Measurements from ENCODE around the gene GRM4.

GRM4 gene

DNA sequence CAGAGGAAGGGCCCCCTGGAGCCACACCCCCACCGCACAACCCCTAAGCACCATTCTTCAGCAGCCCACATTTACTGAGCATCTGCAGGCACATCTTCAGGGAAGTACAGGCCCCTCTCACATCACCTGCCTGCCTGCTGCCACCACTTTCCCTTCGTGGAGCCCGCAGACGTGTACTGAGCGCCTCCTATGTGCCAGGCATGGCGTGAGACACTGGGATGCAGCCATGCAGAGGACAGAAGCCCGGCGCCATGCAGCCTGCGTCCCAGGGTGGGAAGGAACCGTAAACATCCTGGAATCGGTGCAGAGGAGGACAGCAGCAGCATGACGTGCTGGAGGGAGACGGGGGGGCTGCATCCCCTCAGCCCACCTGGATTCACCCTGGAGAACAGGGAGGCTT is 78.1 kb downstream of the GRM4 start:
- Histone ChIP-seq H3K4me1 (ENCODE audit: control insufficient read depth, low read depth, low read length) (no peaks in the 10 kb centered on the region), H3K56ac (ENCODE audit: low read length) (no peak overlapping the region), H3K79me2 (ENCODE audit: control insufficient read depth, insufficient read depth, low read length) (peaks cover 4% of the 10 kb centered on the region), H2BK5ac (ENCODE audit: low read length) (no peak overlapping the region), H3K4me2 (ENCODE audit: low read length) (no peak overlapping the region), H3K9ac (ENCODE audit: low read length) (no peak overlapping the region), H4K5ac (ENCODE audit: low read length) (no peak overlapping the region), H3K79me1 (ENCODE audit: low read length) (peaks cover 3% of the 10 kb centered on the region), H3K23ac (ENCODE audit: low read length) (no peak overlapping the region), H2BK15ac (replicated peaks; ENCODE audit: low read depth) (no peak overlapping the region), H3K27ac (ENCODE audit: low read depth, low read length) (no peak overlapping the region), H3K36me3 (ENCODE audit: control insufficient read depth, insufficient read depth, low read length) (no peaks in the 10 kb centered on the region), H3K18ac (ENCODE audit: low read length) (no peak overlapping the region), H4K8ac (ENCODE audit: low read depth, low read length) (no peak overlapping the region), H2BK120ac (ENCODE audit: low read depth, low read length) (no peak overlapping the region), H3K4me3 (ENCODE audit: low read length) (no peak overlapping the region), H2AK5ac (ENCODE audit: low read length) (no peak overlapping the region), H3K27me3 (ENCODE audit: insufficient read depth, low read length, poor library complexity) (no peaks in the 10 kb centered on the region), H3K4ac (ENCODE audit: low read depth, low read length) (no peak overlapping the region)
- no CpG with 5 or more reads among the region's 13 CpGs for WGBS (ENCODE audit: extremely low coverage, insufficient coverage, low lambda C conversion rate)
- peak; percentile 42 for DNase-seq

DNA sequence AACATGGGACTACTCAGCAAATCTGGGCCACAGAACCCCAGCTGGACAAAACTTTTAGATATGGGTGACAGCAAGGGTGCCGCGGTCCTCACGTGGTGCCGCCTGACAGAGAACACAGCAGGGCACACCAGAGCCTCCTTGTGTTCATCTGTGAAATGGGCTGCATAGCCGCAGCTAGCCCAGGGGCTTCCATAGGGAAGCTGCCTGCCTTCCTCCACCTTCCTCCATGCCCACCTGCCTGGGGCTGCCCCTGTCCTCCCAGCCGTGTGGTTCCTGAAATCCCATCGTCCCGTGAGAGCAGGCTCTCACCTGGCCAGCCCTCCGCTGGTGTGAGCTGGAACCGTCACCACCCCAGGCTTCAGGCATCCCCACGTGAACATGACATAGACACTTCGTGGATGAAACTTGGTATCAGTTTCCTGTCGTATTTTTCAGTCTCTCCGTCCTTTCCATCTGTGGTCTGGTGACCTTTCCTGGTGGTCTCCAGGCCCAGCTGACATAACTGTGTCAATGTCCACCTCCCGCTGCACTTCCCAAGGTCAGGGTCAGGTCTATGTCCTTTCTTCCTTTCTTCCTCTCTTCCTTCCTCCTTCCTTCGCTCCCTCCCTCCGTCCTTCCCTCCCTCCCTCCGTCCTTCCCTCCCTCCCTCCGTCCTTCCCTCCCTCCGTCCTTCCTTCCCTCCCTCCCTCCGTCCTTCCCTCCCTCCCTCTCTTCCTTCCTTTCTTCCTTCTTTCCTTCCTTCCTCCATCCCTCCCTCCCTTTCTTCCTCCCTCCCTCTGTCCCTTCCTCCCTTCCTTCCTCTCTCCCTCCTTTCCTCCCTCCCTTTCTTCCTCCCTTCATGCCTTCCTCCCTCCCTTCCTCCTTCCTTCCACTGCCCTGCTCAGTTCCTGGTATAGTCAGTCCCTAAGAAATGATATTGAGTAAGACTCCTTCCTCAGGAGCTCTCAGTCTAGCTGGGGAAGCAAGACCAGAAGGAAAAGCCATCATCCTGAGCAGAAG is 78.8 kb downstream of the GRM4 start:
- H3K79me2 ChIP-seq (ENCODE audit: control insufficient read depth, insufficient read depth, low read length), result peaks cover 4% of the 10 kb centered on the region
- H4K8ac ChIP-seq (ENCODE audit: low read depth, low read length), result no peak overlapping the region
- H3K4me2 ChIP-seq (ENCODE audit: low read length), result no peak overlapping the region

DNA sequence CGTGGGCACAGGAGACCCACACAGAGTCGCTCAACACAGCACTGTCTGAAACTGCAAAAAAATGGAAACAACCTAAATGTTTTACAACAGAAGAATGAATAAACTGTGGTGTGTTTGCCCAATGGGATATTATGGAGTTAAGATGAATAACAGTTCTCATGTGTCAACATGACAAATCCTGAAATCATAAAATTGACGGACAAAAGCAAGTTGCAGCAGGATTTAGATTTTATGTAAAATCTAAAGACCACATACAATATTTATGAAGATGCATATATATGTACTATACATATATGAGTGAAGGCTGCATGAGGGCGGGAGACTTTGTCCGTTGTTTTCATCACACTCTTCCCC is 79.7 kb downstream of the GRM4 start:
- Histone ChIP-seq H2BK120ac (ENCODE audit: low read depth, low read length) (no peak overlapping the region), H4K5ac (ENCODE audit: low read length) (no peak overlapping the region), H3K36me3 (ENCODE audit: control insufficient read depth, insufficient read depth, low read length) (no peaks in the 10 kb centered on the region), H2BK15ac (replicated peaks; ENCODE audit: low read depth) (no peak overlapping the region), H3K4ac (ENCODE audit: low read depth, low read length) (no peak overlapping the region), H2AK5ac (ENCODE audit: low read length) (no peak overlapping the region), H3K18ac (ENCODE audit: low read length) (no peak overlapping the region), H3K4me3 (ENCODE audit: low read length) (no peak overlapping the region), H3K27ac (ENCODE audit: low read depth, low read length) (no peak overlapping the region), H3K56ac (ENCODE audit: low read length) (no peak overlapping the region), H3K79me2 (ENCODE audit: control insufficient read depth, insufficient read depth, low read length) (no peaks in the 10 kb centered on the region), H4K8ac (ENCODE audit: low read depth, low read length) (no peak overlapping the region), H3K79me1 (ENCODE audit: low read length) (no peaks in the 10 kb centered on the region), H3K9ac (ENCODE audit: low read length) (no peak overlapping the region), H3K4me1 (ENCODE audit: control insufficient read depth, low read depth, low read length) (no peaks in the 10 kb centered on the region), H2BK5ac (ENCODE audit: low read length) (no peak overlapping the region), H3K27me3 (ENCODE audit: insufficient read depth, low read length, poor library complexity) (no peaks in the 10 kb centered on the region), H3K4me2 (ENCODE audit: low read length) (no peak overlapping the region), H3K23ac (ENCODE audit: low read length) (no peak overlapping the region)
- no CpG with 5 or more reads among the region's 5 CpGs for WGBS (ENCODE audit: extremely low coverage, insufficient coverage, low lambda C conversion rate)
- no peak for DNase-seq

More for the DNA sequence above, 78.8 kb downstream of the GRM4 start:
- Histone ChIP-seq H2BK120ac (ENCODE audit: low read depth, low read length) (no peak overlapping the region), H3K4me1 (ENCODE audit: control insufficient read depth, low read depth, low read length) (no peaks in the 10 kb centered on the region), H3K23ac (ENCODE audit: low read length) (no peak overlapping the region), H3K36me3 (ENCODE audit: control insufficient read depth, insufficient read depth, low read length) (no peaks in the 10 kb centered on the region), H3K18ac (ENCODE audit: low read length) (no peak overlapping the region), H4K5ac (ENCODE audit: low read length) (no peak overlapping the region), H3K9ac (ENCODE audit: low read length) (no peak overlapping the region), H3K4ac (ENCODE audit: low read depth, low read length) (no peak overlapping the region), H3K79me1 (ENCODE audit: low read length) (peaks cover 3% of the 10 kb centered on the region), H3K27me3 (ENCODE audit: insufficient read depth, low read length, poor library complexity) (no peaks in the 10 kb centered on the region), H3K27ac (ENCODE audit: low read depth, low read length) (no peak overlapping the region), H2BK5ac (ENCODE audit: low read length) (no peak overlapping the region), H2AK5ac (ENCODE audit: low read length) (no peak overlapping the region), H3K56ac (ENCODE audit: low read length) (no peak overlapping the region), H3K4me3 (ENCODE audit: low read length) (no peak overlapping the region), H2BK15ac (replicated peaks; ENCODE audit: low read depth) (no peak overlapping the region)
- DNase-seq, result no peak
- no CpG with 5 or more reads among the region's 21 CpGs for WGBS (ENCODE audit: extremely low coverage, insufficient coverage, low lambda C conversion rate)

DNA sequence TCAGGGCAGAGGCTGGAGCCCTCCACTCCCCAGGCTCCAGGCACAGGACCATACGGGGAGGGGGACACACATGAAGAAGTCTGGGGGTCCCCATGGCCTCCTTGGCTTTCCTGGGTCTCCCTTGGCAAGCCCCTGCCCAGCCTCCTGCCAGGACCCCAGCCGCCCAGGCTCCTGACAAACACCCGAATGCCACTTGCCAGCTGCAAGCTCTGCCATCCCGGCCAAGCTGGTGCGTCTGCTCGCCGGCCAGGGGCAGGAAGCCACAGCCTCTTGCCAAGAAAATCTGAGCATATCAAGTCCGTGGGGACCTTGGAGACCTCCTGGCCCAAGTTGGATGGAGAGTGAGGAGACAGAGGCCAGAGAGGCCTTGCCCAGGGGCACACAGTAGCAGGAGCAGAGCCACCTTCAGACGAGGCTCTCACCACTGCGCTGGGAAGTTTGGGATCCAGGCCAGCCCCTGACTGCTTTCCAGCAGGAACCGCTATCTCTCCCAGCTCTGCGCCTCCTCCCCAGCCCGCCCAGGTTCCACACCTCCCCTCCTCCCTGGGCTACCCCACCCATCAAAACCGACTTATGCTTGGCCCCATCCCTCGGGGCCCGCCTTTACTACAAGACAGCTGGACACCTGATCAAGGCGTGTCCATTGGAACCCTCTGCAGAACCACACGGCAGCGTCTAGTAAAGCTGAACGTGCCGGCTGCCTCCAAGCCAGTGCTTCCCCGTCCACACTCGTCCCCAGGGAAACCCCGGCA is 80.2 kb downstream of the GRM4 start:
- H3K4ac ChIP-seq (ENCODE audit: low read depth, low read length), result no peak overlapping the region
- DNase-seq, result no peak
- H3K4me3 ChIP-seq (ENCODE audit: low read length), result no peak overlapping the region
- H3K56ac ChIP-seq (ENCODE audit: low read length), result no peak overlapping the region
- H3K23ac ChIP-seq (ENCODE audit: low read length), result no peak overlapping the region
- H2BK15ac ChIP-seq (replicated peaks; ENCODE audit: low read depth), result no peak overlapping the region
- no peak overlapping the region for H3K9ac ChIP-seq (ENCODE audit: low read length)
- H3K79me1 ChIP-seq (ENCODE audit: low read length), result no peaks in the 10 kb centered on the region
- no CpG with 5 or more reads among the region's 24 CpGs for WGBS (ENCODE audit: extremely low coverage, insufficient coverage, low lambda C conversion rate)
- no peak overlapping the region for H4K8ac ChIP-seq (ENCODE audit: low read depth, low read length)
- no peaks in the 10 kb centered on the region for H3K27me3 ChIP-seq (ENCODE audit: insufficient read depth, low read length, poor library complexity)
- H3K4me2 ChIP-seq (ENCODE audit: low read length), result no peak overlapping the region
- H2BK120ac ChIP-seq (ENCODE audit: low read depth, low read length), result no peak overlapping the region
- no peaks in the 10 kb centered on the region for H3K36me3 ChIP-seq (ENCODE audit: control insufficient read depth, insufficient read depth, low read length)
- H4K5ac ChIP-seq (ENCODE audit: low read length), result no peak overlapping the region
- H3K79me2 ChIP-seq (ENCODE audit: control insufficient read depth, insufficient read depth, low read length), result no peaks in the 10 kb centered on the region
- H2BK5ac ChIP-seq (ENCODE audit: low read length), result no peak overlapping the region
- H3K4me1 ChIP-seq (ENCODE audit: control insufficient read depth, low read depth, low read length), result no peaks in the 10 kb centered on the region
- H2AK5ac ChIP-seq (ENCODE audit: low read length), result no peak overlapping the region
- H3K18ac ChIP-seq (ENCODE audit: low read length), result no peak overlapping the region
- H3K27ac ChIP-seq (ENCODE audit: low read depth, low read length), result no peak overlapping the region

DNA sequence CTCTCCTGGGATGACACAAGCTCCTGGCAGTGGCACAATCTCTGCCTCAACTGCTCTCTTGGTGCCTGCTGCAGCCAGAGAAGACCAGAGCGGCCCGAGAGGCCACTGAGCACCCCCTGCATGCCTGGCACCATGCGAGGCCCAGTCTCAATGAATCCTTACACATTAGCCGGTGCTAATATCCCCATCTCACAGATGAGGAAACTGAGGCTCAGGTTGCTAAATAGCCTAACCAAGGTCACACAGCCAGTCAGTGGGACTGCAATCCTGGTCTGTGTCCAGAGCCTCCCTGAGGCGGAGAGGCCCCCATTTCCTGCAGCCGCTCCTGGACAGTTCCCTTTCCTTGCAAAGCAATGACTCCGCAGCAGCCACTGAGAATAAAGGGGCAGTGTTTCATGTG is 81.2 kb downstream of the GRM4 start:
- H3K4me1 ChIP-seq (ENCODE audit: control insufficient read depth, low read depth, low read length), result no peaks in the 10 kb centered on the region
- H2BK15ac ChIP-seq (replicated peaks; ENCODE audit: low read depth), result no peak overlapping the region
- H3K4me2 ChIP-seq (ENCODE audit: low read length), result no peak overlapping the region
- no peak overlapping the region for H4K8ac ChIP-seq (ENCODE audit: low read depth, low read length)
- no peaks in the 10 kb centered on the region for H3K79me2 ChIP-seq (ENCODE audit: control insufficient read depth, insufficient read depth, low read length)
- H3K27ac ChIP-seq (ENCODE audit: low read depth, low read length), result no peak overlapping the region
- H3K79me1 ChIP-seq (ENCODE audit: low read length), result no peaks in the 10 kb centered on the region
- no CpG with 5 or more reads among the region's 7 CpGs for WGBS (ENCODE audit: extremely low coverage, insufficient coverage, low lambda C conversion rate)
- no peak overlapping the region for H2AK5ac ChIP-seq (ENCODE audit: low read length)
- no peak overlapping the region for H2BK120ac ChIP-seq (ENCODE audit: low read depth, low read length)
- no peak overlapping the region for H3K18ac ChIP-seq (ENCODE audit: low read length)
- H3K56ac ChIP-seq (ENCODE audit: low read length), result no peak overlapping the region
- H3K23ac ChIP-seq (ENCODE audit: low read length), result no peak overlapping the region
- H3K4ac ChIP-seq (ENCODE audit: low read depth, low read length), result no peak overlapping the region
- H4K5ac ChIP-seq (ENCODE audit: low read length), result no peak overlapping the region
- no peaks in the 10 kb centered on the region for H3K27me3 ChIP-seq (ENCODE audit: insufficient read depth, low read length, poor library complexity)
- H3K4me3 ChIP-seq (ENCODE audit: low read length), result no peak overlapping the region
- H3K9ac ChIP-seq (ENCODE audit: low read length), result no peak overlapping the region
- H3K36me3 ChIP-seq (ENCODE audit: control insufficient read depth, insufficient read depth, low read length), result no peaks in the 10 kb centered on the region
- DNase-seq, result no peak
- no peak overlapping the region for H2BK5ac ChIP-seq (ENCODE audit: low read length)
